ENCODE data around the gene GRAMD1B. TPM values are rescaled to one million over a fixed set of nuclear protein-coding genes. Genes with fewer than 3 reads are reported as not detected.

The GRAMD1B gene
- total and polyA plus RNA-seq, 2 donors from 2014 or later: 4.4 to 18.2 TPM

GRCh38 chr11:123670081-123670480 lies 240.0 kb downstream of the GRAMD1B start:
- no peak overlapping the region for H3K4me3 ChIP-seq (ENCODE audit: low read length in 3 of 3)
- no peak overlapping the region for H3K27ac ChIP-seq (ENCODE audit: low read depth in 2 of 2, low read length in 2 of 2)
- no peak for FAIRE-seq
- H3K4me1 ChIP-seq (ENCODE audit: control insufficient read depth in 2 of 3, insufficient read depth in 2 of 3, low read depth in 1 of 3, low read length in 3 of 3): no peaks in the 10 kb centered on the region
- TF ChIP-seq CTCF (IDR thresholded peaks at IDR 0.05; ENCODE audit: borderline replicate concordance, extremely low read depth, insufficient read depth): no peak
- intact Hi-C loops (cut with DNase I): no loop called here
- no peak overlapping the region for H3K9ac ChIP-seq (ENCODE audit: low read length in 3 of 3)
- H3K9me3 ChIP-seq (ENCODE audit: control insufficient read depth in 2 of 3, insufficient read depth in 1 of 3, low read length in 3 of 3): no peaks in the 10 kb centered on the region
- DNase-seq: no peak
- H3K36me3 ChIP-seq (ENCODE audit: control insufficient read depth in 2 of 3, insufficient read depth in 3 of 3, low read length in 3 of 3): no peaks in the 10 kb centered on the region
- no peaks in the 10 kb centered on the region for H3K27me3 ChIP-seq (ENCODE audit: control insufficient read depth, insufficient read depth, low read length)

GRCh38 chr11:123671534-123671933 lies 241.5 kb downstream of the GRAMD1B start:
- Histone ChIP-seq H3K4me1 (ENCODE audit: control insufficient read depth in 2 of 3, insufficient read depth in 2 of 3, low read depth in 1 of 3, low read length in 3 of 3) (no peaks in the 10 kb centered on the region), H3K9me3 (ENCODE audit: control insufficient read depth in 2 of 3, insufficient read depth in 1 of 3, low read length in 3 of 3) (no peaks in the 10 kb centered on the region), H3K9ac (ENCODE audit: low read length in 3 of 3) (no peak overlapping the region), H3K27me3 (ENCODE audit: control insufficient read depth, insufficient read depth, low read length) (no peaks in the 10 kb centered on the region), H3K27ac (ENCODE audit: low read depth in 2 of 2, low read length in 2 of 2) (no peak overlapping the region), H3K4me3 (ENCODE audit: low read length in 3 of 3) (no peak overlapping the region), H3K36me3 (ENCODE audit: control insufficient read depth in 2 of 3, insufficient read depth in 3 of 3, low read length in 3 of 3) (no peaks in the 10 kb centered on the region)
- FAIRE-seq: no peak
- no peak for TF ChIP-seq CTCF (IDR thresholded peaks at IDR 0.05; ENCODE audit: borderline replicate concordance, extremely low read depth, insufficient read depth)
- intact Hi-C loops (cut with DNase I): no loop called here
- DNase-seq: no peak

DNA sequence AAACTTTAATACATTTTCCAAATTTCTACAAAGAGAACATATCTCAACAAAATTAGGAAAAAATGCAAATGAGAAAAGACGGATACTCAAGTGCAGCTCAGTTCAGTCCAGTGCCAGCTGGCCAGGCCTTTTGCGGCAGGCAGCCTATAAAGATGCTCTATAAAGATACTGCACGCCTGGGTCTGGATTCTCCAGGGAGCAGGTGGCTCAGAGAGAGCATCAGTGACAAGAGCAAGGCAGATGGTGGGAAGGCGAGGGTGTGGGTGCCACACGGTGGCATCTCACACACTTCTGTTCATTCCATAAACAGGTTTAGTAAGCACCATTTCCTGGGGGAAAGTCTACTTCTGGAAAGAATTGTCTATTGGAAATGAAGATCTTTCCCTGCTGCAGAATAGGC lies 242.5 kb downstream of the GRAMD1B start:
- no peak overlapping the region for H3K4me3 ChIP-seq (ENCODE audit: low read length in 3 of 3)
- intact Hi-C loops (cut with DNase I): no loop called here
- H3K4me1 ChIP-seq (ENCODE audit: control insufficient read depth in 2 of 3, insufficient read depth in 2 of 3, low read depth in 1 of 3, low read length in 3 of 3): no peaks in the 10 kb centered on the region
- TF ChIP-seq CTCF (IDR thresholded peaks at IDR 0.05; ENCODE audit: borderline replicate concordance, extremely low read depth, insufficient read depth): no peak
- no peaks in the 10 kb centered on the region for H3K9me3 ChIP-seq (ENCODE audit: control insufficient read depth in 2 of 3, insufficient read depth in 1 of 3, low read length in 3 of 3)
- no peak overlapping the region for H3K9ac ChIP-seq (ENCODE audit: low read length in 3 of 3)
- DNase-seq: no peak
- H3K27ac ChIP-seq (ENCODE audit: low read depth in 2 of 2, low read length in 2 of 2): no peak overlapping the region
- no peaks in the 10 kb centered on the region for H3K36me3 ChIP-seq (ENCODE audit: control insufficient read depth in 2 of 3, insufficient read depth in 3 of 3, low read length in 3 of 3)
- H3K27me3 ChIP-seq (ENCODE audit: control insufficient read depth, insufficient read depth, low read length): no peaks in the 10 kb centered on the region
- no peak for FAIRE-seq

DNA sequence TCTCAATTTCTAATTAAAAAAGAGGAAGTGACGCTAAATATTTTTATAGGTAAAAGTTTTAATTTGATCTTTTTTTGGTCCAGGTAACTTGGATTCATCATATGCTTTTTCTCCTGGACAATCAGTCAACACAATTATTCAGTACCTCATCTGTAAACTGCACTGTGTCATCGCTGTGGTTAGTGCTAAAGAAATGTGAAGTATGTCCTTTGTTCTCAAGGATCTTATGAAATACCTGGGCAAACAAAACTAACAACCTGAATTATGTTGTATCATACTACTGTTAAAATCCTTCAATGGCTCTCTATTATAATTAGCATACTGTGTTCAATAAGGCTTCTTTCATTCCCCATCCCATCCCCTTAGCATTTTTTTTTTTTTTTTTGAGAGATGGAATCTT lies 244.2 kb downstream of the GRAMD1B start:
- no peaks in the 10 kb centered on the region for H3K27me3 ChIP-seq (ENCODE audit: control insufficient read depth, insufficient read depth, low read length)
- H3K4me3 ChIP-seq (ENCODE audit: low read length in 3 of 3): no peak overlapping the region
- no peak for DNase-seq
- no peak for FAIRE-seq
- no peak overlapping the region for H3K27ac ChIP-seq (ENCODE audit: low read depth in 2 of 2, low read length in 2 of 2)
- H3K9me3 ChIP-seq (ENCODE audit: control insufficient read depth in 2 of 3, insufficient read depth in 1 of 3, low read length in 3 of 3): no peaks in the 10 kb centered on the region
- no peak overlapping the region for H3K9ac ChIP-seq (ENCODE audit: low read length in 3 of 3)
- H3K4me1 ChIP-seq (ENCODE audit: control insufficient read depth in 2 of 3, insufficient read depth in 2 of 3, low read depth in 1 of 3, low read length in 3 of 3): no peaks in the 10 kb centered on the region
- no peaks in the 10 kb centered on the region for H3K36me3 ChIP-seq (ENCODE audit: control insufficient read depth in 2 of 3, insufficient read depth in 3 of 3, low read length in 3 of 3)
- TF ChIP-seq CTCF (IDR thresholded peaks at IDR 0.05; ENCODE audit: borderline replicate concordance, extremely low read depth, insufficient read depth): no peak
- intact Hi-C loops (cut with DNase I): no loop called here

Measured in kidney (tissue), 14 donors.